Liver (tissue), 9 donors: ENCODE measurements around the gene CCDC172. TPM values are rescaled to one million over a fixed set of nuclear protein-coding genes. Genes with fewer than 3 reads are reported as not detected.
A peak's percentile ranks its signal among the peaks of the same experiment; 100 is the strongest.

ENCODE experiments used
- DNase-seq: peaks from one replicate; pipeline ENCODE4 v3.0.0-alpha.2; 2017; ENCODE audit warnings: low spot score
- H3K27ac ChIP-seq, 2 donors: one replicate each; pipeline ENCODE4 v1.7.0; 2013; ENCODE audit warnings: inconsistent platforms in 2 of 2, low read length in 2 of 2, control low read depth in 1 of 2, low read depth in 1 of 2, mild to moderate bottlenecking in 1 of 2
- H3K27me3 ChIP-seq, 4 donors: one replicate each; pipeline versions ENCODE4 v1.6.1 to v1.7.0; 2013; ENCODE audit warnings: low read length in 3 of 4, inconsistent platforms in 1 of 4, mild to moderate bottlenecking in 1 of 4, moderate library complexity in 1 of 4; ENCODE audit not compliant: control insufficient read depth in 4 of 4, insufficient read depth in 4 of 4
- H3K36me3 ChIP-seq, 4 donors: one replicate each; pipeline versions ENCODE4 v1.6.1 to v1.7.0; 2013; ENCODE audit warnings: low read length in 3 of 4, mild to moderate bottlenecking in 3 of 4, low read depth in 1 of 4, moderate library complexity in 1 of 4; ENCODE audit not compliant: control insufficient read depth in 4 of 4, insufficient read depth in 3 of 4
- H3K4me1 ChIP-seq, 4 donors: one replicate each; pipeline versions ENCODE4 v1.6.1 to v1.7.0; 2013; ENCODE audit warnings: low read length in 3 of 4, mild to moderate bottlenecking in 3 of 4, moderate library complexity in 1 of 4; ENCODE audit not compliant: control insufficient read depth in 4 of 4, insufficient read depth in 4 of 4
- H3K4me3 ChIP-seq, 3 donors: one replicate each; pipeline versions ENCODE4 v1.6.1 to v1.7.0; 2013; ENCODE audit warnings: low read length in 3 of 3, control low read depth in 1 of 3, low read depth in 1 of 3, mild to moderate bottlenecking in 1 of 3
- H3K9ac ChIP-seq, 2 donors: one replicate each; pipeline ENCODE4 v1.7.0; 2013; ENCODE audit warnings: low read length in 2 of 2, mild to moderate bottlenecking in 2 of 2, moderate library complexity in 2 of 2, control low read depth in 1 of 2, low read depth in 1 of 2
- H3K9me3 ChIP-seq, 4 donors: one replicate each; pipeline versions ENCODE4 v1.6.1 to v1.7.0; 2013; ENCODE audit warnings: low read length in 3 of 4; ENCODE audit not compliant: control insufficient read depth in 4 of 4
- EGR1 ChIP-seq, 2 donors: IDR thresholded peaks; 2 replicates each; pipeline ENCODE4 v1.6.1; 2016 to 2018; ENCODE audit warnings: antibody characterized with exemption in 2 of 2, low read depth in 2 of 2
- FOXA2 ChIP-seq: IDR thresholded peaks from 2 replicates; pipeline ENCODE4 v1.6.1; 2016; ENCODE audit warnings: antibody characterized with exemption
- HNF4A ChIP-seq, 2 donors: conservative IDR thresholded peaks; 2 replicates each; pipeline ENCODE4 v1.6.1; 2016; ENCODE audit warnings: antibody characterized with exemption in 2 of 2, mild to moderate bottlenecking in 2 of 2
- JUND ChIP-seq, 2 donors: IDR thresholded peaks; 2 replicates each; pipeline ENCODE4 v1.6.1; 2016; ENCODE audit warnings: antibody characterized with exemption in 2 of 2
- NR2F2 ChIP-seq: IDR thresholded peaks from 2 replicates; pipeline ENCODE4 v1.6.1; 2016; ENCODE audit warnings: antibody characterized with exemption
- RAD21 ChIP-seq, 2 donors: IDR thresholded peaks; 2 replicates each; pipeline ENCODE4 v1.6.1; 2016; ENCODE audit warnings: antibody characterized with exemption in 2 of 2, mild to moderate bottlenecking in 2 of 2
- RXRA ChIP-seq, 2 donors: IDR thresholded peaks; 2 replicates each; pipeline ENCODE4 v1.6.1; 2017 to 2018; ENCODE audit warnings: antibody characterized with exemption in 2 of 2, mild to moderate bottlenecking in 1 of 2
- SP1 ChIP-seq: IDR thresholded peaks from 2 replicates; pipeline ENCODE4 v1.6.1; 2018; ENCODE audit warnings: antibody characterized with exemption, mild to moderate bottlenecking
- TAF1 ChIP-seq: conservative IDR thresholded peaks from 2 replicates; pipeline ENCODE4 v1.6.1; 2016; ENCODE audit warnings: antibody characterized with exemption, mild to moderate bottlenecking
- YY1 ChIP-seq: IDR thresholded peaks from 2 replicates; pipeline ENCODE4 v1.6.1; 2016; ENCODE audit warnings: antibody characterized with exemption, mild to moderate bottlenecking
- WGBS: extraction: QIAGEN DNeasy Blood & Tissue Kit; methylation state at CpG from one replicate; pipeline ENCODE4 v1.1.7; 2013; 5-methylcytosine and 5-hydroxymethylcytosine counted together
- polyA plus RNA-seq, 2 donors: library from polyadenylated mRNA; stranded (reverse) in 1 of 2; unstranded in 1 of 2; fragments of 200-250 nt in 1 of 2; fragments of >200 nt in 1 of 2; fragmentation: Nextera tagmentation in 1 of 2; extraction: Ambion mirVana in 1 of 2; gene quantifications; one replicate each; pipeline versions ENCODE4 v1.2.1 to v1.2.3, GENCODE V29; 2013 to 2015
- total RNA-seq, 2 donors: library from RNA; depleted of rRNA; stranded (reverse); fragments of >200 nt; gene quantifications; one replicate each; pipeline ENCODE4 v1.2.3, GENCODE V29; 2014
- TF ChIP-seq, protein P1 (sequence below): IDR thresholded peaks from 2 replicates; pipeline ENCODE4 v1.6.1; 2016; ENCODE audit warnings: antibody characterized with exemption
- TF ChIP-seq, protein P2 (sequence below): IDR thresholded peaks from 2 replicates; pipeline ENCODE4 v1.6.1; 2016; ENCODE audit warnings: antibody characterized with exemption
- donor health status: healthy.
- donor health status: healthy.
- donor health status: healthy.
- donor health status: healthy.
- donor health status: healthy.

Gene CCDC172
- total and polyA plus RNA-seq, 4 donors, result not detected

DNA sequence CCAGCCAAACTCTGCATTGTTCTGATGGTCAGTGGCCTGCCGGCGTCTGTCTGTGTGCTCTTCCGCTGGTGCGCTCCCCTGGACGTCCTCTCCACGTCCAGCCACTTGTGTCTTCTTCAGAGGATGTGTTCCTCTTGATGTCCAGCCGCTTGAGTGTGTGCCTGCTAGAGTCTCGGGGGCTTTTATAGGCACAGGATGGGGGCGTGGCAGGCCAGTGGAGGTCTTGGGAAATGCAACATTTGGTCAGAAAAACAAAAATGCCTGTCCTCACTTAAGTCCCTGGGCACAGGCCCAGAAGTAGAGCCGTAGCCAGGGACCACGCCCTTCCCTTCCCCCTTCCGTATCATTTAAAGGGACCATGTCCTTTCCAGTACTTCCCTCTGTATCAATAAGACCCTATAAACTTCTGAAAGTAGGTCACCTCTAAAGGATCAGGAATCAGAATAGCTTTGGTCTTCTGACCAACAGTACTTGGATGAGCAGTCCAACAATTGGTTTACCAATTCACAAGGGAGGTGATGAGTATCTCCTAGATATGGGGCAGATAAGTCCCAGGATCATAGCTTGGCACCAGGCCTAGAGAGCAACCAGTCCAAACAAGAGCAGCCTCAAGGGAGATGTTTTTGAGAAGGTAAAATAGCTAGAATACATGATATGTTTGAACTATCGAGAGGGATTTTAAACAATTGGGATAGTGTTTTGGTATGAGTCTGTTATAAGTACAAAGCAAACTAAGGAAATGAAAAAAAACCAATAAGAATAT, 71.2 kb downstream of the CCDC172 start (continued):
- TF ChIP-seq RXRA (IDR thresholded peaks at IDR 0.05) (no peak), EGR1 (IDR thresholded peaks at IDR 0.05; ENCODE audit: low read depth in 2 of 2) (no peak)
- TF ChIP-seq, protein P1, sequence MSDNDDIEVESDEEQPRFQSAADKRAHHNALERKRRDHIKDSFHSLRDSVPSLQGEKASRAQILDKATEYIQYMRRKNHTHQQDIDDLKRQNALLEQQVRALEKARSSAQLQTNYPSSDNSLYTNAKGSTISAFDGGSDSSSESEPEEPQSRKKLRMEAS, result no peak

DNA sequence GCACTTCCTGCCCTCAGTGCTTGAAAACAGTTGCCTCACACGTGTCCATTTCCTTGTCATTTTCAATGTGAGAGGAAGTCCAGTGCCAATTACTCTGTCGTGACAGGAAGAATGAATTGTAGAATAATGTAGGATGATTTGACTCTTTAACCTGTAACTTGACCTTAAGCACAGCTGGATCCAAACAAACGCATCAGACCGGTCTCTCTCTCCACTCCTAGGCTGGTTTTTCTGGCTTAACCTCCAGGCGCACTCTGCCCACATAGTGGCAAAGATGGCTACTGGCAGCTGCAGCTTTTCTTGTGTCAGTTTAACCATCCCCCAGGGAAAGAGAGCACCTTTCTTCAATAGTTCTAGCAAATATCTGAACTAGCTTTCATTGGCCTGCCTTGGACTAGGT, 74.0 kb downstream of the CCDC172 start:
- H3K27ac ChIP-seq, result no peak overlapping the region
- no peak for DNase-seq
- no peaks in the 10 kb centered on the region for H3K36me3 ChIP-seq
- H3K4me3 ChIP-seq, result no peak overlapping the region
- no peak for TF ChIP-seq NR2F2
- TF ChIP-seq SP1, result no peak
- TF ChIP-seq RAD21 (IDR thresholded peaks at IDR 0.05), result no peak
- no peak for TF ChIP-seq FOXA2
- no peak for TF ChIP-seq HNF4A (conservative IDR thresholded peaks at IDR 0.05)
- peaks cover 0 to 6% (median 4%) of the 10 kb centered on the region in 4 donors for H3K4me1 ChIP-seq
- H3K9ac ChIP-seq, result no peak overlapping the region
- no peaks in the 10 kb centered on the region for H3K9me3 ChIP-seq
- 59% methylated on average over 5 of the region's 5 CpGs for WGBS
- H3K27me3 ChIP-seq, result no peaks in the 10 kb centered on the region

DNA sequence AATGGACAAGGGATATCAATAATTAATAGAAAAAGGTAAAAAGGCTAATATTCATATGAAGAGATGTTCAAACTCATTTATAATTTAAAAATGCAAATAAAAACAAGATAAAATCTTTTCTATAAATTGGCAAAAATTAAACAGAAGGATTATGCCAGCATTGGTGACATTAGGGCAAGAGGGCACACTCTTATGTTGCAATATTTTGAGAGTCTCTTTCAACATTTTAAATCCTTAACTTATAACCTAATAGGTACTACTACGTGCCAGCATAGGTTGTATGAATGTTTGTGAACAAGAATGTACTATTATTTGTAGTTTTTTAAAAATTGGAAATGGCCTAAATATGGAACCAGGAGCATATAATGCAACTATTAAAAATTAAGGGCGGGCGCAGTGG, 78.6 kb downstream of the CCDC172 start:
- no peak for DNase-seq
- Histone ChIP-seq H3K4me3 (no peak overlapping the region), H3K4me1 (peaks cover 0 to 6% (median 4%) of the 10 kb centered on the region in 4 donors), H3K27ac (no peak overlapping the region), H3K9me3 (no peaks in the 10 kb centered on the region), H3K9ac (no peak overlapping the region), H3K36me3 (no peaks in the 10 kb centered on the region), H3K27me3 (no peaks in the 10 kb centered on the region)
- 77% methylated on average over 3 of the region's 3 CpGs for WGBS
- TF ChIP-seq RXRA (IDR thresholded peaks at IDR 0.05) (peak in 1 of 2 donors; percentile 4), HNF4A (conservative IDR thresholded peaks at IDR 0.05) (peak; percentile 56 to 60), JUND (IDR thresholded peaks at IDR 0.05) (no peak)

DNA sequence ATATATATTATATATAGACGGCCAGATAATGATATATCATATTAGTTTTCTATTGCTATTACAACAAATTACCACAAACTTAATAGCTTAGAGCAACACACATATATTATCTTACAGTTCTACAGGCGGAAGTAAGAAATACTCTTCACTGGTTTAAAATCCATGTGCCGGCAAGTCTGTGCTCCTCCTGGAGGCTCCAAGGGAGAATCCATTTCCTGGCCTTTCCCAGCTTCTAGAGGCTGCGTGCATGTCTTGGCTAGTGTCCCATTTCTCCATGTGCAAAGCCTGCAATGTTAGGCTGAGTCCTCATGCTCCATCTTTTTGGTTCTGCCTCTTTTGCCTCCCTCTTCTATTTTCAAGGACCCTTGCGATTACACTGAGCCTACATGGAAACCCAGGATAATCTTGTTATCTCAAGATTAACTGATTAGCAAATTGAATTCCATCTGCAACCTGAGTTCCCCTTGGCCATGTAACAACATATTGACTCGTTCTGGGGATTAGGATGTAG, 79.5 kb downstream of the CCDC172 start:
- H3K4me1 ChIP-seq, result peaks cover 0 to 6% (median 4%) of the 10 kb centered on the region in 4 donors
- H3K9ac ChIP-seq, result no peak overlapping the region
- no peak overlapping the region for H3K27ac ChIP-seq
- H3K27me3 ChIP-seq, result no peaks in the 10 kb centered on the region
- 76% methylated on average over 6 of the region's 6 CpGs for WGBS
- H3K36me3 ChIP-seq, result no peaks in the 10 kb centered on the region
- no peak for DNase-seq
- H3K9me3 ChIP-seq, result no peaks in the 10 kb centered on the region
- TF ChIP-seq TAF1 (no peak), HNF4A (conservative IDR thresholded peaks at IDR 0.05) (no peak), NR2F2 (no peak), JUND (IDR thresholded peaks at IDR 0.05) (no peak), RXRA (IDR thresholded peaks at IDR 0.05) (no peak), YY1 (no peak)
- TF ChIP-seq, protein P1, result no peak
- TF ChIP-seq, protein P2, sequence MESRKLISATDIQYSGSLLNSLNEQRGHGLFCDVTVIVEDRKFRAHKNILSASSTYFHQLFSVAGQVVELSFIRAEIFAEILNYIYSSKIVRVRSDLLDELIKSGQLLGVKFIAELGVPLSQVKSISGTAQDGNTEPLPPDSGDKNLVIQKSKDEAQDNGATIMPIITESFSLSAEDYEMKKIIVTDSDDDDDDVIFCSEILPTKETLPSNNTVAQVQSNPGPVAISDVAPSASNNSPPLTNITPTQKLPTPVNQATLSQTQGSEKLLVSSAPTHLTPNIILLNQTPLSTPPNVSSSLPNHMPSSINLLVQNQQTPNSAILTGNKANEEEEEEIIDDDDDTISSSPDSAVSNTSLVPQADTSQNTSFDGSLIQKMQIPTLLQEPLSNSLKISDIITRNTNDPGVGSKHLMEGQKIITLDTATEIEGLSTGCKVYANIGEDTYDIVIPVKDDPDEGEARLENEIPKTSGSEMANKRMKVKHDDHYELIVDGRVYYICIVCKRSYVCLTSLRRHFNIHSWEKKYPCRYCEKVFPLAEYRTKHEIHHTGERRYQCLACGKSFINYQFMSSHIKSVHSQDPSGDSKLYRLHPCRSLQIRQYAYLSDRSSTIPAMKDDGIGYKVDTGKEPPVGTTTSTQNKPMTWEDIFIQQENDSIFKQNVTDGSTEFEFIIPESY, result no peak
- no peak overlapping the region for H3K4me3 ChIP-seq
